ENCODE results near the gene ERCC5.

The ERCC5 gene

DNA sequence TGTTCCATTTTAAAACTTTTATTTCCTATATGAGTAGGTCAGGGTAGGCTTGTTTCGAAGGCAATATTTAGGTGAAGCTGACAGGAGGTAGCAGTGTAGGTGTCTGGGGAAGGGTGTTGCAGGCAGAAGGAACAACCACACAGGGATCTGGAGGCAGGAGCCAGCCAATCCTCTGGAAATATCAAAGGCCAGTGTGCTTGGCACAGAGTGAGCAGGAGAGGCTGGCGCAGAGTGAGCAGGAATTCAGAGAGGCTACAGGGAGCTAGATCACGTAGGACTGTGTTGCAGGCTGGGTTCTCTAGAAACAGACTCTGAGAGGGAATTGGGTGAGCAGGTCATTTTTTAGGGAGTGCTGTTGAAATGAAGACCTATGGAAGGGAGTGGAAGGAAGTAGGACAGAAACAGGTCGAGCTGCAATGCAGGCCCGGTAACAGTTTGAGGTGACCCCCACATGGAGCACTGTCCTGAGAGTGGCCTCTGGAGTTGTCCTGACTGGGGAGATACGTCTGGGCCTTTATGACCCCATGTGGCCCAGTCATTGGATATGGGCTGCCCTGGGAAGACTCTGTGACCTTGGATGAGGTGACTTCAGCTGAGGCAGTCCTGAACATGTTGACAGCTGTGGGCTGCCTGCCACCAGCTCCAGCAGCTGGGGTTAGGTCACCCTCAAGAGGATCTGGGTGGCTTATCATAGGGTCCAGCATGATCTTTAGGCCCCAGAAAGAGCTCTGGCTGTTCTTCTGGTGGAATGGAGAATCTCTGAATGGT lies 51.7 kb downstream of the ERCC5 start:
- DNase-seq = no peak

DNA sequence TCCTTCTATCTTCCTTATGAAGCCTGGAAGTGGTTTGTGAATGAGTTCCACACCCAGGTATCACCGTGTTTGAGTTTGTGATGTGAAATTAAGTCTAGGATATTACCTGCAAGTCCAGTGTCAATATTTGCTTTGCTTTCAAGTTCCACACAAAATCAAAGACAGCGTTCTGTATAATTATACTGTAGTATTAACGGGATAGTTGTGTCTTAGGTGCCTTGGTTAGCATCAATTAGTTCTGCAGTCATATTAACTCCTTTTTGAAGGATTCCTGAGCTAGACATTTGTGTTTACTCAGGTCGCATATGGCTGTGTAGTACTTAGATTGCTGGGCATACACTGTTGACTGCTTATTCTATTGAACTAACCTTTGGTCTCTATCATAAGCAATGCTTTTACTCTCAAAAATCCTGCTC lies 54.4 kb downstream of the ERCC5 start:
- no peak for DNase-seq

DNA sequence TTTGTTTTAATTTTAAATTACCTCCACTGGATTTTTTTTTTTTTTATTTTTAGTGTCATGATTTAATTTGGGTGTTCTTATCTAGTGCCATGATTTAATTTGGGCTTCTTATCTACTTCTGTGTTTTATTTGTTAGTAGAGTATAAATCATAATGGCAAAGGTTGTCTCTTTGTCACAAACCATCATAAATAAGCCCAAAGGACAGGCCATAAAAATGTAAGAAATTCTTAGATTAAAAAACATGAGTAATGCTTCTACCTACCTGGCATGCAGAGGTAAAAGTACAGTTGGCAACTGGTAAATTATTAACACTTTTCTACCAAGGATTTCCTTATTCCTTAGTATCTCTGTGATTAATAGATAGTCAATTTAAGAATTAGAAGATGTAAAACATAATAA lies 55.2 kb downstream of the ERCC5 start:
- DNase-seq = no peak

DNA sequence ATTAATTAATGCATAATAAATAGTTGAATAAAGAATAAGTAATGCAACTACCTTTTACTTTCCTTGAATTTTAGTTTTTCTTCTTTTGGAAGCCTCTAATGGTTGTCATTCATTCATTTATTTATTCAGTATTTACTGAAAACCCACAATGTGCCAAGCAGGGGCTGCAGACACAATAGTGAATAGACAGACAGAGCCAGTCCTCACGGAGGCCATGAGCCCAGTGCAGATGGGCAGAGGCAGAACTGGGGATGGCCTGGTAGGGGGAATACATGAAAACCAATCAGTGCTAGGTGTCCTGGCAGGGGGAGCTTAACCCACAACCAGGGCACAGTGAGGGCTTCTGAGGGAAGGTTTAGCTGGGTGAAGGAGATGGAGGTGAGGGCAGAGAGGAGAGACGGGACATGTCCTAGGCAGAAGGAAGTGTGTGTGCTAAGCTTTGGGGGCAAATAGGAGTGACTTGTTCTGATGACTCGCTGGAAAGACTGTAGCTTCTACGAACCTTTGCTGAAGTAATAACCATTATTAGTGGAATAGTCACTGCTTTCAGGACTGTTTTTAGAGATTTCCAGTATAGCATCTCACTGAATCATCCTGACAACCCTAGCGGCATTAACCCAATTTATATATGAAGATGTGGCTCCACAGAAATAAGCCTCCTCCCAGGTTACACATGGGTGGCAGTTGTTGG lies 55.9 kb downstream of the ERCC5 start:
- no peak for DNase-seq

DNA sequence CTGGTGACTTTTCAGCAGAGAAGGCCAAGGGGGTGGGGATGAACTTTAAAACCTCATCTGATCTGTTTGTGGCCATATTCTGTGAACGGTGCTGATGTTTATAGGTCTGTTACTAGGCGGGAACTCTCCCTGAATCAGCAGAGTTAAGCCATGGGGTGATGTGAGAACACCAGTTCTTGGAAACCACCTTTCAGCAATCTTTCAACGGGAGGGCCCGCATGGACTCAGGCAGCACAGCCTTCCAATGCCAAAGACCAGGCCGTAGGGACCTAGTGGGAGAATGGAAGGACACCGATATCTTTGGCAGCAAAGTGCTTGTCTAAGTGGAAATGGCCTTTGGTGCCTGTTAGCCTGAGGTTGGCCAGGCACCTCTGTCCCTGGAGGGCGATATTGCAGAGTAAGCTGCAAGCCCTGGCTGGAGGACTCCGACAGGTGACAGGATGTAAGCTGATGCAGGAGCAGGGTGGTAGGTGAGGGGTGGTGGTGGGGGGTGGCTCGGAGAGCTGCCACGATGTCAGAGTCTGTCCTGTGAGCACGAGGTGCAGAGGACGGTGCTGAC lies 57.0 kb downstream of the ERCC5 start:
- DNase-seq = no peak

DNA sequence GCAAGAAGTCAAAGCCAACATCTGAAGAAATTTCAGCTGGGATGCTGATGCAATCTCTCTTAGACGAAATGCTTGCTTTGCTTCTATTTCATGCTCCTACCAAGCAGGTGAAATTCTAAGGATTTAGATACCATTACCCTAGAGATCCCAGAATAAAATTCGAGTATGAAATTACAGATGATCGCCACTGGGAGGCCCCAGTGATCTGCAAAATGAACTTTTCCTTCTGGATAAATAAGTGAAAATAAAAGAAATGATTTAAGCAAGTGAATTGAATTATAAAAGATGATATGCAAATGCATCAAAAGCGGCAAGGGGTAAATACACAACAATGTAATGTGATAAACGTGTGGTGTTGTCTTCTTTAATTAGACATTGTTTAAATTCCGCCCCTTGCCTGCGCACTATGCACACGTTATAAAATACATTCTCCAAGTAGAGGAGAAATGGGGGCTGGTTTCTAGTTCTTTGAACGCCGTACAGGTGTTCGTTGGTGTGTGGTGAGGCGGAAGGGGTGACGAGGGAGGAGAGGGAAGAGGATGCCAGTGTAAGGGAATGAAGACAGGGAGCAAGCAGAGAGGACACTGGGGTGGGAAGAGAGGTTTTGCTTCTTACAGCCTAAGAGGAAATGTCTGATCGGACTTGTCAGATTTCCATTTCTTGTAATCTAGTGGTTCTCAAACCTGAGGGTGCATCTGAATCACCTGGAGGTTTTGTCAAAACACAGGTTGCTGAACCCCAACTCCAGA lies 58.0 kb downstream of the ERCC5 start:
- no peak for DNase-seq

DNA sequence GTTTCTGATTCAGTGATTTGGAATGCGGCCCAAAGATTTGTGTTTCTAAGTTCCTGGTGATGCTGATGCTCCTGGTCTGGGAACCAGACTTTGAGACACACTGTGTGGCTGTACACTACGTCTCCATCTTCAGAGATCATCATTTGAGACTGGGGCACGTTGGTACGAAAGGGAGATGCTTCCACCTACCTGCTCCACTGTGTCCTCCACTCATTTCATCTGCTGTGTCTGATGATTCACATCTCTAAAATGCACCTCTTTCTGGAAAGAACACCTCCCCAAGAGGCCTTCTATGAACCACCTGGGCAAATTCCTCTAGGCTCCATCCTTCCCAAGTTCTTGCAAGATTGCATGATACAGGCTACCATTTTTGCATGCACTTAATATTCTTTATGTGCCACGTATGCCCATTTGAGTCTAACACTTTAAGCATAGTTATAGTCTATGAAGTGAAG lies 58.6 kb downstream of the ERCC5 start:
- DNase-seq = no peak

DNA sequence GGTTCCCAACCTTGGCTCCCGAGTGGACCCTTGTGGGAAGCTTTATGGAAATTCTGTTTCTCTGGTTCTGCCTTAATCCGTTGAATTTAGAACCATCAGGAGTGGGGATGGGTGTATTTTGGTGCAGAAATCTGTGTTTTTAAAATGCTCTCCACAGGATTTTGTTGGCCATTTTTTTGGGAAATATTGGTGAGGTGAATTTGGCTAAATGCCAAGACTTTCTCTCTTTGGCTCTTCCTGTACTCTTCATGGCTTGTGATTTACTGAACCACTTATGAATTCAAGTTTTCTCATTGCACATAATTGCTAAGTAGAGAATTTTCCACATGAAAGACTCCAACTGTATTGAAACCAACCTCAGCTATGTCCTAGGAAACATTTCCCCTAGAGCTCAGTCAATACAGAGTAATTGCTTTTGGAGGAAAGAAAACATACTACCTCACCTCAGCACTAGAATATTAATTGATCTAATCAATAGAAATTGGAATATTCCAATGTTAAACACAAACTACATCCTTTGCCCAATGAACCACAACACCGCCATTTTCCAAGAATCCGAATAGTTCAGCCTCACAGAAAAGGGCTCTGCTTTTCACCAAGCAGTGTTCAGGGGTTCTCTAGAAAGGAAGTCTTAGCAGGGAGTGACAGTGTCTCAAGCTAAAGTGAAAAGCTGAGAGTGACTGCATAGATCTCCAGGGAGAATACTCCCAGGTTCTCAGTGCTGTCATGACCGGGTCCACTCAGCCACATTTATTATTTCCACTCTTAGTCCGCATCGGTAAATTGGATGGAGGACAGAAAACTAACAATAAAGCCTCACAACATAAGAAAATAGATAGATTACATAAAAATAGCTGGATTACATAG lies 60.3 kb downstream of the ERCC5 start:
- no peak for DNase-seq

DNA sequence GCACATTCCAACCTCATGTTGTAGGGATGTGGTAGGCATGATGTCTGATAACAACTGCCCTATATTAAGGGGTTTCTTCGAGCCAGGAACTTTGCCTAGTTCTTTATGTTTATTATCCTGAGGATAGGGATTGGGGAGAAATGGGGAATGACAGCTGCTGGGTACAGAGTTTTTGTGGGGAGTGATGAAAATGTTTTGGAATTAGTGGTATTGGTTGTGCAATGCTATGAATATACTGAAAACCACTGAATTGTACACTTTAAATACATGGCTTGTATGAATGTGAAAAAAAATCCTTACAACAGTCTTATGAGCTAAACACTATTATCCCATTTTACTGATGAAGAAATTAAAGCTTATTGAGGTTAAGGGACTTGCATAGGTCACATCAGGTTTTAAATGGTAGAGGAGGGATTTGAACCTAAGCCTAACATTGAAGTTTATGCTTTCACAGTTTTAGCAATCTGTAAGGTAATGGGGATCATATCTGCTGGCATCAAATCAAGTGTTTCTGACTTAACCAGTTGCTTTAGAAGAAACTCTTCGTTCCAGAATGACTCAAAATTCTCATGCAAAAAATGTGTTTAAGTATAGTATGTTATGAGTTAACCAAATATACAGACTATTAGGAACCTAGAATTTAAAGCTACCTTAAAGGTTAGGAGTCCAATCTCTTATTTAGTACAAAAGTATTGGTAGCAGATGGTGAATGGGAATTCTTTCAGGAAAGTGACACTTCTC lies 61.4 kb downstream of the ERCC5 start:
- no peak for DNase-seq

DNA sequence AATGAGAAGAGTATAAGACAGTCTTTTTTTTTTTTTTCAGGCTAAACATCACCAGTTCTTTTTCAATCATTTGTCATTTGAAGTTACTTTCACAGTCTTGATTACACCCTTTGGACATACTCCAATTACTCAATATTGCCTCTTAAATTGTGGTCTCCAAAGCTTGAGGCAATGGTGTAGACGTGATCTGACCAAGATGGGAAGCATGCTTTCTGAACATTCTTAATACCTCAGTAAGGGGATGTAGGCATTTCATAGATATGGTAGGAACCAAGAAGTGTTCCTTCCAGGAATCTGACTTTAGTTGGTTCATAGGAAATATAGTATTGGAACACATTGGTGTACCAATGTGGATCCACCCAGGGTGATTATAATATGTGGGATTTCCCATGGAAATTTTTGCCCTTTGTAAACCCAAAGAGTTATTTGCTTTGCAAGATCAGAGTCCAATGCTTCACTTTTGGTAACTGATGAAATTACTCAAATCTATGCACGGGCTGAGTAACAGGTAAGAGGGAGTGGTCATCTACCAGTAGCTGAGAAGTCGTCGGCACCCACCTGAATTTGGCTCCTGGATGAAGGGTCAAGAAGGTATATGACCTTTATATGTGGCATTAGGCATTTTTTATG lies 62.2 kb downstream of the ERCC5 start:
- DNase-seq = no peak

DNA sequence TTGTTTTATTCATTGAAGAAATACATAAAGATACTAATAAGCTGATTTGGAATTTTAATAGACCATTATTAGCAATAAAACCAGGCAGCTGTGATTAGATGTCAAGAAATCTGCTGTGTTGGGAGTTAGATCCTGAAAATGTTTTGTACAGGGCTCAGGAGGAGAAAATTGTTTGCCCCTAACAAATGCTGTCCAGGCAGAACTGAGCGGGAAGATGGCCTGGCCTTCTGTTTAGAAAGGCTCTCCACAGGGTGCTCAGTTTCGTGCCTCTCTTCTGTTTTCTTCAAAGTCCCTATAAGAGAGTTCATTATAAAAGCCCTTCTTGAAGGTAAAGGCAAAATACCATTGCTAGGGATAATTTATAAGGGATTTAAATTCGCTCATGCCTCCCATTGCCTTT lies 64.1 kb downstream of the ERCC5 start:
- no peak for DNase-seq

DNA sequence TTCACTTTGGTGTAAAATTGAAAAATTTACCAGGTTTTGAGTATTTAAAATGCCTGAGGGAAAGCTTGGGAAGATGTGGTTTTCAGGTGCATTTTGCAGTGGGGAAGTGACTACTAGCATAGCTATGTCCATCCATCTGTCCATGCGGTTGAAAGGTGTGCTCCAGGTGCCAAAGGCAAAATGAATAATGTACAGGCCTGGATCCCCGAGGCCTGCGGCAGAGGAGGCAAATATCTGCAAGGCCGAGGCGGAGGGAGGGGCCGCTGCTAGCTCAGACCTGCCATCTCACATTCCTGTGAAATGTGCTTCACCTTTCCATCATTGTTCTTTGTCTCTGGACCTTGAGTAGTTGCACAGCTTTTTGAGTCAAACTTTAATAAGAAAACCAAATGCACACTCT lies 65.5 kb downstream of the ERCC5 start:
- DNase-seq = no peak

DNA sequence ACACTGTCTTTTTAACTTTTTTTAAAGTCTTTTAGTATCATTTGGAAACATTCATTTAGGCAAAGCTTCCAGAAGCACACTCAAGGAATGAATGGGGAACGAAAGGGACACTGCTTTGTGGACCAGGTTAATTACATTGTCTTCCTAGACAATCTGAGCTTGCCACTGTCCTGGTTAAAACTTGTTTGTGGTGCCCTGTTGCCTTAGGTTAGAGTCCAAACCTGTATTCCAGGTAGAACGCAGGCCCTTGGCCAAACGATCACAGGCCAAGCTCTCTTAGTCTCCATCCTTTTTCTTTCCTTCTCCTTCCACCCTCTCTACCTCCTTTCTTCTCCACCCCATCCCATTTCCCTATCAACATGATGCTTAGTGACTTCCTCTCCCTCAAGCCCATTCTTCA lies 66.8 kb downstream of the ERCC5 start:
- DNase-seq = no peak

DNA sequence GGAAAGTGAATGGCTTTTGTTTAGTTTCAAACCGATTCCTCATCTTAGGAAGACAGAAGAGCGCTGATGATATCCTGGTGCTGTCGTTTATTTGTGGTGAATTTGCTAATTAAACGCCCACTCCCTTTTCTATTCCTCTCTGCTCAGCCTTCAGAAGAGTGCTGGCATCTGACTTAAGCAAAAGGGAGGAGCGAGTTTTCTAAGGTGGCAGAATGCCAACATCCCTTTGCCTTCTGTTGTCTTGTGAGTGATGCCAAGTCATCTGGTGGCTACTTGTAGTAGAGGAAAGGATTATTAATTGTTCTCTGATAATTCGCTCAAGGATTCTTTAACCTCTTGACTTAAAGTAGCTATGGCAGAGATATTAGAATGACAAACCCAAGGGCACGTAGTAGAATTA lies 68.1 kb downstream of the ERCC5 start:
- no peak for DNase-seq

DNA sequence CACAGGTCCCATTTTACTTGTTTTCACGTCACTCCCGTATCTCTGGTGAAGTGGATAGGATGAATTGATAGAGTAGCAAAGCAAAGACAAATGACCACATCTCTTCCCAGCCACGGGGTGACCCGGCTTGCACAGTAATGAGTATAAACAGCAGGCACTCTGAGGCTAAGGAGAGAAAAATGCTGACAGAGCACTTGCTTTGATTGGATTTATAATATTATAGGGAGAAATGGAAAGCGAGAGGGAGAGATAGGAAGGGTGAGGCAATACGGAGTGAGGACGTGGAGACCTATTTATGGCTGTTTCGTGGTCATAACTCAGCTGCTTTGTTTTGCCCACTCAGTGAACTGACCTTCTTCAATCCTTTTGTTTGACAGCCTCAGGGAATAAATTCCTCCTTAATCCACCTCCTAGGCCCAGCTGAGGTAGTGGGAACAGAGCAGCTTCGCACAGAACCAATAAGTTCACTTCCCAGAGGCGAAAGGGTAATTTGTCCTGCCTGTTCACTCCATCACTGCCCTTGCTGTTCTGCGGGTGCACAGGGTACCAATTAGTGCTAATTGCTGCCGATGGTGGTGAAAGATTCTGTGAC lies 68.6 kb downstream of the ERCC5 start:
- DNase-seq = no peak

DNA sequence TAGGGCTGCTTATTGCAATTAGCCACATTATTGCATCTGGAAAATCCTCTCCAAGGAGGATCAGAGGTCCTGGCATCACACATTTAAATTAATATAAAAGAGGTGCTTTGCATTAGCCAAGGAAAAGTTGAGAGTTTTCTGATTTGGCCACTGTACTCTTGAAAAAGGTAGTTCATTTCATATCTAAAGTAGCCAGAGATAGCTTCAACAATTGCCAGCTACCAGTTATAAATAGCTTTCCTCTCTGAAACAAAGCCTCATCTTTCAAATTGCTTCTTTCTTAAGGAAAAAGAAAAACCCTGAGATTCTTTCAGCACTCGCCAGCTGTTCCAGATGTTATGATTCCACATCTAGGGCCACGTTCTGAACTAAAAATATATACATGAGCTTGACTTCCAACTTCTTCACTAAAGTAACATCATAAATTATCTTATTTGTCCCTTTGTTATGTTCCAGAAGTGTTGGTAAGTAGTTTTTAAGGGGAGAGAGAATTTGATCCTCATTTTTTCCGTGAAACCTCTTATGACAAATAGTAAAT lies 69.6 kb downstream of the ERCC5 start:
- DNase-seq = no peak

DNA sequence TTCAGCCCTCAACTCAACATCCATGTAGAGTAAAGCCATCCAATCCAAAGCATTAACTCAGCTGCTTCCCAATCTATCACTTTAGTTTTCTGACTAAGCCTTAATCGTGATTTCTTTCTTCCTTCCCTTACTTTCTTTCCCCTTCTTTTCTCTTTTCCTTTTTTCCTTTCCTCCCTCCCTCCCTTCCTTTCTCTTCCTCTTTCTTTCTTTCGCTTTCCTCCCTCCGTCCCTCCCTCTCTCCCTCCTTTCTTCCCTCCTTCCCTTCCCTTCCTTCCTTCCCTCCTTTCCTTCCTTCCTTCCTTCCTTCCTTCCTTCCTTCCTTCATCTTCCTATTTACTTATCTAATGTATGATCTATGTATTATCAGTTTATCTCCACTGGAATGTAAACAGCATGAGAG lies 71.2 kb downstream of the ERCC5 start:
- no peak for DNase-seq

DNA sequence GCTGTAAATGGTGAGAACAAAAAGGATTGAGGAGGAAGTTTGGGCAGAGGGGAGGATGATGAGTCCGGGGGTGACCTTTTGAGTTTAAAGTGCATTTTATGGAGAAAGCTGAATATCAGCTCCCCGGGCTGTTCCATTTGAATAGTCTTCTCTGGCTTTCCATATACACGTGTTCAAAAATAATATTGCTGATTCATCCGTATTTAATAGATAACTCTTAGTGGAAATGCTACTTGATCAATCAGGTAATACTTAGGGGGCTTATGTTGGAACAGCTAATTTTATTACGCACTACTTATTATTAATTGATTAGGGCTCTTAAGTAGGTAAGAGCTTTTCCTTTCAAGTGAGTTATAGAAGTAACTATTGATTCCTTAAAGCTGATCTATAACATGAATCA lies 76.4 kb downstream of the ERCC5 start:
- no peak for DNase-seq
